Measurements from ENCODE around the gene VPS37B. TPM values are rescaled to one million over a fixed set of nuclear protein-coding genes. Genes with fewer than 3 reads are reported as not detected.

VPS37B gene
- total RNA-seq, 2 experiments from 2014 or later, result 24.9 to 26.5 TPM

DNA sequence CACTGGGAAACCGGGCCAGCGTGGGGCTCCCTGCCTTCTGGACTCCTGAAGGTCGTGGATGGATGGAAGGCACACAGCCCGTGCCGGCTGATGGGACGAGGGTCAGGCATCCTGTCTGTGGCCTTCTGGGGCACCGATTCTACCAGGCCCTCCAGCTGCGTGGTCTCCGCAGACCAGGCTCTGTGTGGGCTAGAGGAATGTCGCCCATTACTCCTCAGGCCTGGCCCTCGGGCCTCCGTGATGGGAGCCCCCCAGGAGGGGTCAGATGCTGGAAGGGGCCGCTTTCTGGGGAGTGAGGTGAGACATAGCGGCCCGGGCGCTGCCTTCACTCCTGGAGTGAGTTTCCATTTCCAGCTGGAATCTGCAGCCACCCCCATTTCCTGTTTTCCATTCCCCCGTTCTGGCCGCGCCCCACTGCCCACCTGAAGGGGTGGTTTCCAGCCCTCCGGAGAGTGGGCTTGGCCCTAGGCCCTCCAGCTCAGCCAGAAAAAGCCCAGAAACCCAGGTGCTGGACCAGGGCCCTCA is 33.8 kb downstream of the VPS37B start:
- Mint-ChIP-seq H3K27me3 (ENCODE audit: low read depth) (no peaks in the 10 kb centered on the region), H3K4me1 (ENCODE audit: low read depth) (peaks cover 7% of the 10 kb centered on the region), H3K36me3 (ENCODE audit: low read depth) (peaks cover 15% of the 10 kb centered on the region), H3K27ac (no peak overlapping the region), H3K4me3 (no peak overlapping the region), H3K9me3 (ENCODE audit: insufficient read depth) (no peaks in the 10 kb centered on the region)
- POLR2A ChIA-PET, result interaction anchor here (1.0 to 1.7 kb wide), 5 partner anchors 26 to 121 kb away, joined by 3 to 5 read pairs (median 4); no protein-coding TSS in a partner anchor
- no peak for DNase-seq
- no peak for ATAC-seq
- CTCF ChIA-PET, result interaction anchor here (1.5 to 16.3 kb wide), 5 partner anchors 9 to 89 kb away, joined by 3 to 204 read pairs (median 8); no protein-coding TSS in a partner anchor

DNA sequence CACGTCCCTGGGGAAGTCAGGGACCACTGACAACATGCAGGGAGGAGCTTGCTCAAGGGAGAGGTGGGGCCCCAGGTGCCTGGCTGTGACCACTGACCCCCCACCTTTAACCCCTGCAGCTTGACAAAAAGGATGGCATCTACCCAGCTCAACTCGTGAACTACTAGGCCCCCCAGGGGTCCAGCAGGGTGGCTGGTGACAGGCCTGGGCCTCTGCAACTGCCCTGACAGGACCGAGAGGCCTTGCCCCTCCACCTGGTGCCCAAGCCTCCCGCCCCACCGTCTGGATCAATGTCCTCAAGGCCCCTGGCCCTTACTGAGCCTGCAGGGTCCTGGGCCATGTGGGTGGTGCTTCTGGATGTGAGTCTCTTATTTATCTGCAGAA is 34.3 kb downstream of the VPS37B start:
- peaks cover 11% of the 10 kb centered on the region for H3K36me3 Mint-ChIP-seq (ENCODE audit: low read depth)

DNA sequence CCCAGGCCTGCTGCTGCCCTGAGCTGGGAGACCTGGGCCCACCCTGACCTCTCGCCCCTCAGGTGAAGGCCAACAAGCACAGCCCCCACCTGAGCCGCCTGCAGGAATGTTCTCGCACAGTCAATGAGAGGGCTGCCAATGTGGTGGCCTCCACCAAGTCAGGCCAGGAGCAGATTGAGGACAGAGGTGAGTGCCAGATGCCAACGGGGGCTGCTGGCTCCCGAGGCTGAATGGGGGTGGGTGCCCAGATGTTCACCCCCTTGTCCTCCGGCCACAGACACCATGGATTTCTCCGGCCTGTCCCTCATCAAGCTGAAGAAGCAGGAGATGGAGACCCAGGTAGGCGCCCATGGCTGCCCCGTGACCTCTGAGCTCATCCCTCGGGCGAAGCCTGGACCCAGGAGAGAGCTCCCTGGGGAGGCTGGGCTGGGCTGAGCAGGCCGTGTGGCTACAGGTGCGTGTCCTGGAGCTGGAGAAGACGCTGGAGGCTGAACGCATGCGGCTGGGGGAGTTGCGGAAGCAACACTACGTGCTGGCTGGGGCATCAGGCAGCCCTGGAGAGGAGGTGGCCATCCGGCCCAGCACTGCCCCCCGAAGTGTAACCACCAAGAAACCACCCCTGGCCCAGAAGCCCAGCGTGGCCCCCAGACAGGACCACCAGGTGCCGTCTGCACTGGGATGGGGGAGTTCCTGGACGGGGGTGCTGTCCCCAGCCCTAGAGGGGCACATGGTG is 34.9 kb downstream of the VPS37B start:
- Mint-ChIP-seq H3K4me1 (ENCODE audit: low read depth) (peaks cover 7% of the 10 kb centered on the region), H3K36me3 (ENCODE audit: low read depth) (peaks cover 10% of the 10 kb centered on the region)
- CTCF ChIA-PET, result interaction anchor here (0.6 to 16.3 kb wide), 23 partner anchors 10 to 381 kb away, joined by 3 to 204 read pairs (median 5); no protein-coding TSS in a partner anchor

More for the DNA sequence above, 34.3 kb downstream of the VPS37B start:
- Mint-ChIP-seq H3K27ac (no peak overlapping the region), H3K27me3 (ENCODE audit: low read depth) (no peaks in the 10 kb centered on the region), H3K4me3 (no peak overlapping the region), H3K4me1 (ENCODE audit: low read depth) (peaks cover 7% of the 10 kb centered on the region), H3K9me3 (ENCODE audit: insufficient read depth) (no peaks in the 10 kb centered on the region)
- DNase-seq (no peak), ATAC-seq (no peak)
- CTCF ChIA-PET, result interaction anchor here (1.0 to 16.3 kb wide), 13 partner anchors 9 to 377 kb away, joined by 3 to 204 read pairs (median 7); no protein-coding TSS in a partner anchor
- POLR2A ChIA-PET, result interaction anchor here (1.0 to 1.7 kb wide), 5 partner anchors 25 to 121 kb away, joined by 3 to 5 read pairs (median 4); no protein-coding TSS in a partner anchor

DNA sequence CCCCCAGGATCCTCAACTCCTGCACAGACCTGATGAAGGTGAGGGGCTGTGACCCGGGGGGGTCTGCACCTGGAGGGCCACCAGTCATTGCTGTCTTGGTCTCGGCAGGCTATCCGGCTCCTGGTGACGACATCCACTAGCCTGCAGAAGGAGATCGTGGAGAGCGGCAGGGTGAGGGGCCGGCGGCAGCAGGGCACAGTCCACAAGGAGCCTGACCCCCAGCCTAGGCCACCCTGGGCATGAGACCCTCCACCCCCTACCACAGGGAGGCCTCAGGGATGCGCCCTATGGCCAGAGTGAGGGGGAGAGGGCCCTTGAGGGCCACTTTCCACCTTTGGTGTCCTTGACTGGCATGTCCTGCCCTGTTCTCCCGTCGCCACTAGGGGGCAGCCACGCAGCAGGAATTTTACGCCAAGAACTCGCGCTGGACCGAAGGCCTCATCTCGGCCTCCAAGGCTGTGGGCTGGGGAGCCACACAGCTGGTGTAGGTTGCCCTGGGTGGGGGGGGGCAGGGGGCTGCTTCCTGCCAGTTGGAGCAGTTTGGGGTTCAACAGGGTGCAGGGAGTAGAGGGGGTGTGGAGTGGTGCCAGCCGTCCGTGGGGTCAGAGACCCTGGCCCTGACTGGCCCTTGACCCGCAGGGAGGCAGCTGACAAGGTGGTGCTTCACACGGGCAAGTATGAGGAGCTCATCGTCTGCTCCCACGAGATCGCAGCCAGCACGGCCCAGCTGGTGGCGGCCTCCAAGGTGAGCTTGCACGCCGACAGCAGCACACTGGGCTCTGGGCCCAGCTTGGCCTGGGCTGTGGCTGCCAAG is 35.7 kb downstream of the VPS37B start:
- Mint-ChIP-seq H3K27me3 (ENCODE audit: low read depth) (no peaks in the 10 kb centered on the region), H3K4me3 (no peak overlapping the region), H3K9me3 (ENCODE audit: insufficient read depth) (no peaks in the 10 kb centered on the region), H3K27ac (peak overlapping the region; percentile 25), H3K36me3 (ENCODE audit: low read depth) (peaks cover 10% of the 10 kb centered on the region), H3K4me1 (ENCODE audit: low read depth) (peaks cover 7% of the 10 kb centered on the region)
- POLR2A ChIA-PET, result interaction anchor here (0.7 to 1.7 kb wide), 6 partner anchors 24 to 123 kb away, joined by 3 to 5 read pairs (median 4); partner anchors contain the start of gene HIP1R
- ATAC-seq, result peak; percentile 74
- DNase-seq, result peak; percentile 87
- CTCF ChIA-PET, result interaction anchor here (0.6 to 16.3 kb wide), 23 partner anchors 11 to 382 kb away, joined by 3 to 204 read pairs (median 5); no protein-coding TSS in a partner anchor

More for the DNA sequence above, 34.9 kb downstream of the VPS37B start:
- H3K27me3 Mint-ChIP-seq (ENCODE audit: low read depth), result no peaks in the 10 kb centered on the region
- DNase-seq (no peak), ATAC-seq (no peak)
- no peaks in the 10 kb centered on the region for H3K9me3 Mint-ChIP-seq (ENCODE audit: insufficient read depth)
- POLR2A ChIA-PET, result interaction anchor here (0.7 to 1.7 kb wide), 6 partner anchors 25 to 122 kb away, joined by 3 to 5 read pairs (median 4); partner anchors contain the start of gene HIP1R
- no peak overlapping the region for H3K27ac Mint-ChIP-seq
- H3K4me3 Mint-ChIP-seq, result no peak overlapping the region

DNA sequence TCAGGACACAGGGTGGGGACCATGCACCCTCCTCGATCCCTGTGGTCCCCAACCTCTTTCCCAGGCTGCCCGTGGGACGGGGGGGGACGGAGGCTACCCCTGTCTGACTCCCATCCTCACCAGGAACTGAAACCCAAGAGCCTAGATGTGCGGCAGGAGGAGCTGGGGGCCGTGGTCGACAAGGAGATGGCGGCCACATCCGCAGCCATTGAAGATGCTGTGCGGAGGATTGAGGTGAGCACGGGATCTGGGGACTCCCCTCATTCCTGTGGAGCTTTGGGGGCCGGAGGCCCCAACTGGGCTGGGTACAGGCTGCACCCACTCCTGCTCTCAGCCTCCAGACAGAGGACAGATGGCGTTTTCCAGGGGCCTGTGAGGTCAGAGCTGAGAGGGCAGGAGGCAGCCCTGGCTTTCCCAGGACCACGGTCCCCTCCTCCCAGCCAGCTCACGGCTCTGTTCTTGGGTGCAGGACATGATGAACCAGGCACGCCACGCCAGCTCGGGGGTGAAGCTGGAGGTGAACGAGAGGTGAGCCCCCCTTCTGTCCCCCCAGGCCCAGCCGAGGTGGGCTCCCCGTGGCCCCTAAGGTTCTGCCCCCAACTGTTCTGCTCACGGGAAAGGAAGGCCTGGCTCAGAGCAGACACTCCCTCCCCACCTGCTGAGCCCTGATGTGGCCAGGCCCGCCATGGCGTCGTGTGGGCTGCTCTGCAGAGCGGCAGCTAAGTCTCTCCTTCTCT is 36.5 kb downstream of the VPS37B start:
- H3K9me3 Mint-ChIP-seq (ENCODE audit: insufficient read depth), result no peaks in the 10 kb centered on the region
- POLR2A ChIA-PET, result interaction anchor here (0.7 to 0.9 kb wide), 2 partner anchors 39 to 42 kb away, joined by 3 read pairs; no protein-coding TSS in a partner anchor
- H3K27me3 Mint-ChIP-seq (ENCODE audit: low read depth), result no peaks in the 10 kb centered on the region
- H3K4me3 Mint-ChIP-seq, result no peak overlapping the region
- no peak overlapping the region for H3K27ac Mint-ChIP-seq
- H3K4me1 Mint-ChIP-seq (ENCODE audit: low read depth), result peaks cover 2% of the 10 kb centered on the region
- H3K36me3 Mint-ChIP-seq (ENCODE audit: low read depth), result peaks cover 4% of the 10 kb centered on the region
- ATAC-seq (no peak), DNase-seq (no peak)
- CTCF ChIA-PET, result interaction anchor here (0.8 to 16.3 kb wide), 6 partner anchors 12 to 92 kb away, joined by 3 to 204 read pairs (median 13); no protein-coding TSS in a partner anchor

DNA sequence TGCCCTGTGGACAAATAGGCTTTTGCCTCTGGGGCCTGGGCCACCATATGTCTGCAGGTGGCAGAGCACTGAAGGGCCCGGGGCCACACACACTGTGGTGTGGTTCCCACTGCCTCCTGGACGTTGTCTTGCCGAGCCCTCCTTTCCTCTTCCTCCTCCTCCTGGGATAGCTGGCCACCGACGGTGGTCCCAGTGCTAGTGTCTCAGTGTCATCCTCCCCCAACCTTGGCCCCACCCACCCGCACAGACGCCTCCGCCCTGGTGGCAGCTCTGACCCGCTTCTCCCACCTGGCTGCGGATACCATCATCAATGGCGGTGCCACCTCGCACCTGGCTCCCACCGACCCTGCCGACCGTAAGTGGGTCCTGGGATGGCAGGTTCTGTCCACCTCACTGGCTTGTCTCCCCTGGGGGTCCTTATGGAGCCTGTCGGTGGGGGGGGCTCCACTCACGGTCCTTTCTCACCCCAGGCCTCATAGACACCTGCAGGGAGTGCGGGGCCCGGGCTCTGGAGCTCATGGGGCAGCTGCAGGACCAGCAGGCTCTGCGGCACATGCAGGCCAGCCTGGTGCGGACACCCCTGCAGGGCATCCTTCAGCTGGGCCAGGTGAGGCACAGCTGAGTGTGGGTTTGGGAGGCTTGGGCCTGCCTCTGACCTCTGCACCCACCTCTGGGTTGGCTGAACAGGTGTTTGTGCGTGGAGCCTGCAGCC is 37.2 kb downstream of the VPS37B start:
- ChIA-PET CTCF (interaction anchor here (3.1 to 16.3 kb wide), 3 partner anchors 12 to 93 kb away, joined by 20 to 204 read pairs (median 29); no protein-coding TSS in a partner anchor), POLR2A (interaction anchor here (0.7 kb wide), 1 partner anchor 43 kb away, joined by 3 read pairs; no protein-coding TSS in a partner anchor)
- no peak for DNase-seq
- no peaks in the 10 kb centered on the region for H3K36me3 Mint-ChIP-seq (ENCODE audit: low read depth)
- H3K27me3 Mint-ChIP-seq (ENCODE audit: low read depth), result no peaks in the 10 kb centered on the region
- no peak overlapping the region for H3K4me3 Mint-ChIP-seq
- no peaks in the 10 kb centered on the region for H3K9me3 Mint-ChIP-seq (ENCODE audit: insufficient read depth)
- H3K27ac Mint-ChIP-seq, result no peak overlapping the region
- ATAC-seq, result no peak
- H3K4me1 Mint-ChIP-seq (ENCODE audit: low read depth), result no peaks in the 10 kb centered on the region

DNA sequence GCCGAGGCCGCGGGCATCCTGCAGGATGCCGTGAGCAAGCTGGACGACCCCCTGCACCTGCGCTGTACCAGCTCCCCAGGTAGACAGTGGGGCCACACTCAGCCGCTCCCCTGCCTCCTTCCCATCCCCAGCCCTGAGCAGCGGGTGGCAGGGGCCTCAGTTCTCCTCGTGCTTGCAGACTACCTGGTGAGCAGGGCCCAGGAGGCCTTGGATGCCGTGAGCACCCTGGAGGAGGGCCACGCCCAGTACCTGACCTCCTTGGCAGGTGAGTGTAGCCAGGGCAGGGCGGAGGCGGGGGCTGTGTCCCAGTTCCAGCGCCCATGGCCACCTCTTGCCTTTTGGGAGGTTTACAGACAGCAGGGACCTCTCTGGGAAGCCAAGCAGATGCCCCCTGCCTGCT is 37.8 kb downstream of the VPS37B start:
- POLR2A ChIA-PET, result no interaction called here
- Mint-ChIP-seq H3K27ac (no peak overlapping the region), H3K9me3 (ENCODE audit: insufficient read depth) (no peaks in the 10 kb centered on the region), H3K4me3 (no peak overlapping the region), H3K27me3 (ENCODE audit: low read depth) (no peaks in the 10 kb centered on the region), H3K4me1 (ENCODE audit: low read depth) (no peaks in the 10 kb centered on the region), H3K36me3 (ENCODE audit: low read depth) (no peaks in the 10 kb centered on the region)
- no peak for DNase-seq
- ATAC-seq, result no peak
- CTCF ChIA-PET, result interaction anchor here (0.7 to 16.3 kb wide), 3 partner anchors 55 to 93 kb away, joined by 3 to 204 read pairs (median 10); no protein-coding TSS in a partner anchor

DNA sequence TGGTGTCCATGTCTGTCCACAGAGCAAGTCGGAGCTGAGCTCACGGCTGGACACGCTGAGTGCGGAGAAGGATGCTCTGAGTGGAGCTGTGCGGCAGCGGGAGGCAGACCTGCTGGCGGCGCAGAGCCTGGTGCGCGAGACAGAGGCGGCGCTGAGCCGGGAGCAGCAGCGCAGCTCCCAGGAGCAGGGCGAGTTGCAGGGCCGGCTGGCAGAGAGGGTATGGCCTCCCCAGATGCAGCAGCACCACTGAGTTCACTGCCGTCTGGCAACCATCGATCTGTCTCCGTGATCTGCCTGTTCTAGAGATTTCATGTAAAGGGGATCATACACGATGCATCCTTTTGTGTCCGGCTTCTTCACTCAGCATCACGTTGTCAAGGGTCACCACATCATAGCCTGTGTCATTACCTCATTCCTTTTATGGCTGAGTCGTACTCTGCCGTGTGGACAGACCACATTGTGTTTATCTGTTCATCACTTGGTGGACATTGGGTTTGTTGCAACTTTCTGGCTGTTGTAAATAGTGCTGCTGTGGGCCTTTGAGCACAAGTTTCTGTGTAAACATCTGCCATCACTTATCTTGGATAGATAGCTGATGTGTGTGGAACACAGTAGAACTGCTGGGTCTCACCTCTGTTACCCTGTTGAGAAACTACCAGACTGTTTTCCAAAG is 38.8 kb downstream of the VPS37B start:
- no peaks in the 10 kb centered on the region for H3K36me3 Mint-ChIP-seq (ENCODE audit: low read depth)
- POLR2A ChIA-PET, result no interaction called here

DNA sequence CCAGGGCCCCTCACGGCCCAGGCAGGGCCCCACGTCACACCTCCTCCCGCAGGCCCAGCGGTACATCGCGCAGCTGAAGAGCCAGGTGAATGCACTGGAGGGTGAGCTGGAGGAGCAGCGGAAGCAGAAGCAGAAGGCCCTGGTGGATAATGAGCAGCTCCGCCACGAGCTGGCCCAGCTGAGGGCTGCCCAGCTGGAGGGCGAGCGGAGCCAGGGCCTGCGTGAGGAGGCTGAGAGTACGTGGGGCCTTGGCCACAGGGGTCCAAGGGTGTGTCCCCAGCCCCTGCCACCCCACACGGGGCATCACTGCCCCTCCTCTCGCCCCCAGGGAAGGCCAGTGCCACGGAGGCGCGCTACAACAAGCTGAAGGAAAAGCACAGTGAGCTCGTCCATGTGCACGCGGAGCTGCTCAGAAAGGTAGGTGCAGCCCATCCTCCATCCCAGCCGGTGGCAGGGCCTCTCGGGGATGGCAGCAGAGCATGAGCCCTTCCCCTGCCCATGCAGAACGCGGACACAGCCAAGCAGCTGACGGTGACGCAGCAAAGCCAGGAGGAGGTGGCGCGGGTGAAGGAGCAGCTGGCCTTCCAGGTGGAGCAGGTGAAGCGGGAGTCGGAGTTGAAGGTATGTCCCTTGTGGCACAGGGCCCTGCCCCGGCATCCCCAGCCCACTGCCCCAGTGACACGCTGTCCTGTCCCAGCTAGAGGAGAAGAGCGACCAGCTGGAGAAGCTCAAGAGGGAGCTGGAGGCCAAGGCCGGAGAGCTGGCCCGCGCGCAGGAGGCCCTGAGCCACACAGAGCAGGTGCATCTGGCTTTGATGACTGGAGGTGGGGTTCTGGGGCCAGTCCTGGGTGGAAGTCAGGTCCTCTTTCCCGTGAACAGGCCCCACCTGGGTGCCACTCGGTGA is 39.7 kb downstream of the VPS37B start:
- H3K27ac Mint-ChIP-seq, result no peak overlapping the region
- no peak for DNase-seq
- no peak for ATAC-seq
- ChIA-PET POLR2A (no interaction called here), CTCF (interaction anchor here (1.0 to 2.3 kb wide), 2 partner anchors 62 to 99 kb away, joined by 3 to 10 read pairs; no protein-coding TSS in a partner anchor)
- H3K9me3 Mint-ChIP-seq (ENCODE audit: insufficient read depth), result no peaks in the 10 kb centered on the region
- H3K36me3 Mint-ChIP-seq (ENCODE audit: low read depth), result no peaks in the 10 kb centered on the region
- no peak overlapping the region for H3K4me3 Mint-ChIP-seq
- H3K27me3 Mint-ChIP-seq (ENCODE audit: low read depth), result no peaks in the 10 kb centered on the region
- H3K4me1 Mint-ChIP-seq (ENCODE audit: low read depth), result no peaks in the 10 kb centered on the region

More for the DNA sequence above, 38.8 kb downstream of the VPS37B start:
- Mint-ChIP-seq H3K27ac (no peak overlapping the region), H3K4me1 (ENCODE audit: low read depth) (no peaks in the 10 kb centered on the region), H3K9me3 (ENCODE audit: insufficient read depth) (no peaks in the 10 kb centered on the region), H3K27me3 (ENCODE audit: low read depth) (no peaks in the 10 kb centered on the region), H3K4me3 (no peak overlapping the region)
- ATAC-seq (no peak), DNase-seq (no peak)
- CTCF ChIA-PET, result interaction anchor here (2.3 to 16.3 kb wide), 2 partner anchors 63 to 94 kb away, joined by 10 to 204 read pairs; no protein-coding TSS in a partner anchor

All from activated CD8-positive, alpha-beta T cell treated with anti-CD3 and anti-CD28 coated beads, Interleukin-2, amount 10 ng/mL, durations not matched to agents 7 days and 5 days (primary cell).